GM12878 (cell line): Measurements from ENCODE around the gene SPEG. TPM values are rescaled to one million over a fixed set of nuclear protein-coding genes. Genes with fewer than 3 reads are reported as not detected.

Experiments
- ATAC-seq: fragments of 200-7000 bp; cut with Tn5 transposase; 3 replicates; pipeline ENCODE4 v1.9.1; 2020; ENCODE audit warnings: mild to moderate bottlenecking, moderate library complexity
- BruUV-seq: library from RNA; stranded (reverse); fragments of 400-500 nt; replicated peaks from 2 replicates; lab custom pipeline; 2021; lab: Mats Ljungman, UMichigan
- CTCF ChIA-PET: fragments of 300-600 bp; sonication (Branson Sonifier 250); formaldehyde crosslinking; extraction: SDS; loops from one replicate; lab custom pipeline; 2021; ENCODE audit warnings: inconsistent platforms; lab: Yijun Ruan, JAX
- POLR2A ChIA-PET: fragments of 350-600 bp; formaldehyde crosslinking; extraction: SDS; loops from one replicate; lab custom pipeline; 2021; ENCODE audit warnings: inconsistent platforms; lab: Charles Lee
- RAD21 ChIA-PET: fragments of 300-600 bp; sonication (Branson Sonifier 250); formaldehyde crosslinking; loops from one replicate; lab custom pipeline; 2023; ENCODE audit warnings: antibody characterized with exemption; ENCODE audit not compliant: unreplicated experiment; lab: Charles Lee
- SMC1A ChIA-PET: fragments of 300-600 bp; sonication (Branson Sonifier 250); formaldehyde crosslinking; loops from one replicate; lab custom pipeline; 2023; ENCODE audit not compliant: unreplicated experiment, uncharacterized antibody; lab: Charles Lee
- DNase-seq: peaks from one replicate; pipeline ENCODE4 v3.0.0-alpha.2; 2011; ENCODE audit warnings: low read depth, low spot score
- FAIRE-seq: peaks from 3 replicates; lab custom pipeline; 2011; peaks lifted over from hg19 to GRCh38; lab: Jason Lieb, UNC
- H2AFZ ChIP-seq: 2 replicates; pipeline ENCODE4 v1.6.0; 2011; ENCODE audit warnings: low read depth, low read length, control low read depth; ENCODE audit not compliant: control insufficient read depth
- H3K27ac ChIP-seq: 2 replicates; pipeline ENCODE4 v1.5.1; 2011; ENCODE audit warnings: control low read depth; ENCODE audit not compliant: control insufficient read depth, insufficient read depth
- H3K27me3 ChIP-seq, 2 experiments: replicated peaks in 1 of 2; 2 replicates each; pipeline versions ENCODE4 v1.6.0 to v1.6.1; 2011; ENCODE audit warnings: low read length in 1 of 2; ENCODE audit not compliant: control insufficient read depth in 2 of 2, insufficient read depth in 2 of 2
- H3K36me3 ChIP-seq, 2 experiments: 2 replicates each; pipeline ENCODE4 v1.5.1; 2011; ENCODE audit warnings: low read length in 1 of 2; ENCODE audit not compliant: control insufficient read depth in 2 of 2, insufficient read depth in 2 of 2
- H3K4me1 ChIP-seq: 2 replicates; pipeline ENCODE4 v1.6.1; 2011; ENCODE audit warnings: mild to moderate bottlenecking, low read length, moderate library complexity, mixed read lengths; ENCODE audit not compliant: control insufficient read depth, insufficient read depth
- H3K4me2 ChIP-seq: 2 replicates; pipeline ENCODE4 v1.6.0; 2011; ENCODE audit warnings: control low read depth; ENCODE audit not compliant: control insufficient read depth, insufficient read depth
- H3K4me3 ChIP-seq: fragments of 200-600 bp; sonication (generic); 2 replicates; pipeline ENCODE4 v1.5.1; 2016
- H3K79me2 ChIP-seq: 2 replicates; pipeline ENCODE4 v1.6.0; 2011; ENCODE audit warnings: low read length; ENCODE audit not compliant: control insufficient read depth, insufficient read depth
- H3K9ac ChIP-seq: 2 replicates; pipeline ENCODE4 v1.8.0; 2011; ENCODE audit warnings: low read length, control low read depth, mixed read lengths; ENCODE audit not compliant: control insufficient read depth, insufficient read depth
- H3K9me3 ChIP-seq: replicated peaks from 3 replicates; pipeline ENCODE4 v1.5.1; 2011; ENCODE audit warnings: mild to moderate bottlenecking, low read length; ENCODE audit not compliant: control insufficient read depth, insufficient read depth
- H4K20me1 ChIP-seq: 2 replicates; pipeline ENCODE4 v1.6.0; 2011; ENCODE audit not compliant: control insufficient read depth, insufficient read depth
- EP300 ChIP-seq, 2 experiments: fragments of 150-350 bp in 1 of 2; IDR thresholded peaks; 2 replicates each; pipeline ENCODE4 v1.6.1; 2011 to 2012; ENCODE audit warnings: low read depth in 2 of 2, low read length in 2 of 2, borderline replicate concordance in 1 of 2, improper control_type of control experiment in 1 of 2, inconsistent platforms in 1 of 2; ENCODE audit not compliant: control insufficient read depth in 1 of 2
- FOXK2 ChIP-seq: fragments of 450-650 bp; IDR thresholded peaks from 2 replicates; pipeline ENCODE4 v1.6.1; 2017; ENCODE audit warnings: mild to moderate bottlenecking, moderate library complexity
- HCFC1 ChIP-seq: fragments of 150-350 bp; IDR thresholded peaks from 2 replicates; pipeline ENCODE4 v1.6.1; 2014; ENCODE audit warnings: low read length
- MEF2B ChIP-seq: fragments of 450-650 bp; IDR thresholded peaks from 2 replicates; pipeline ENCODE4 v1.6.1; 2018; ENCODE audit warnings: mild to moderate bottlenecking, moderate library complexity; ENCODE audit not compliant: partially characterized antibody, poor library complexity, severe bottlenecking
- NBN ChIP-seq: fragments of 450-650 bp; IDR thresholded peaks from 2 replicates; pipeline ENCODE4 v1.6.1; 2016
- POU2F2 ChIP-seq: IDR thresholded peaks from 3 replicates; pipeline ENCODE4 v1.6.1; 2011; ENCODE audit warnings: low read depth, mild to moderate bottlenecking, low read length, borderline replicate concordance
- RAD21 ChIP-seq: IDR thresholded peaks from 2 replicates; pipeline ENCODE4 v1.6.1; 2011; ENCODE audit warnings: mild to moderate bottlenecking, low read depth, low read length, moderate library complexity; ENCODE audit not compliant: insufficient read depth
- STAT1 ChIP-seq: fragments of 450-650 bp; conservative IDR thresholded peaks from 2 replicates; pipeline ENCODE4 v1.6.1; 2014; ENCODE audit warnings: antibody characterized with exemption, mild to moderate bottlenecking
- YBX1 ChIP-seq: fragments of 450-650 bp; IDR thresholded peaks from 2 replicates; pipeline ENCODE4 v1.6.1; 2016; ENCODE audit warnings: antibody characterized with exemption
- ZBTB11 ChIP-seq: fragments of 450-650 bp; formaldehyde crosslinking; IDR thresholded peaks from 2 replicates; pipeline ENCODE4 v1.5.0; 2022; ENCODE audit warnings: mild to moderate bottlenecking, missing genetic modification characterization
- WGBS: methylation state at CpG from one replicate; pipeline ENCODE4 v1.1.6; 2016; ENCODE audit warnings: low lambda C conversion rate; ENCODE audit not compliant: insufficient replicate concordance, insufficient coverage; ENCODE audit errors: missing lambda C conversion rate; 5-methylcytosine and 5-hydroxymethylcytosine counted together
- in situ Hi-C: fragments of 300-500 bp; cut with MboI; formaldehyde crosslinking; loops from 9 replicates; pipeline ENCODE4 v1.14.3; 2018; ENCODE audit warnings: mixed read lengths
- intact Hi-C: fragments of 100-400 bp; cut with micrococcal nuclease; formaldehyde crosslinking; loops from one replicate; pipeline ENCODE4 v1.14.2; 2022; ENCODE audit not compliant: unreplicated experiment
- polyA plus RNA-seq, 11 experiments: library from polyadenylated mRNA; depleted of rRNA in 4 of 11; unstranded in 6 of 11; stranded (reverse) in 5 of 11; fragments of >200 nt; fragmentation: Nextera tagmentation in 4 of 11; fragmentation: Illumina TruSeq in 1 of 11; extraction: Ambion mirVana in 4 of 11; extraction: Trizol in 1 of 11; gene quantifications; 1 replicate in 1 of 11; 2 replicates in 10 of 11; pipeline versions ENCODE4 v1.2.1 to v1.2.3, GENCODE V29; 2011 to 2016; ENCODE audit warnings: inconsistent platforms in 2 of 11, missing spikeins in 2 of 11, low read depth in 1 of 11
- total RNA-seq, 4 experiments: library from RNA; depleted of rRNA in 3 of 4; stranded (reverse); fragments of >200 nt in 3 of 4; fragmentation: Illumina TruSeq in 1 of 4; extraction: Trizol in 1 of 4; gene quantifications; 2 replicates each; pipeline versions ENCODE4 v1.2.1 to v1.2.3, GENCODE V29; 2013 to 2021

The SPEG gene
- total and polyA plus RNA-seq, 10 of the 15 experiments (the other 5 are each of a cell fraction or from before 2014, with no cell fraction given), result 0.03 to 0.28 TPM; not detected in 8

GRCh38 chr2:219408631-219409030 is 26.0 kb upstream of the SPEG start (continued):
- no peak for TF ChIP-seq ZBTB11 (CRISPR knock-in tag)
- no peak for TF ChIP-seq NBN
- no peak for TF ChIP-seq EP300 (IDR thresholded peaks at IDR 0.05; ENCODE audit: borderline replicate concordance in 1 of 2, control insufficient read depth in 1 of 2, low read depth in 2 of 2, low read length in 2 of 2)

- ATAC-seq, result no peak
- no peak overlapping the region for H3K27ac ChIP-seq
- peaks cover 0 to 2% of the 10 kb centered on the region in 2 experiments; a peak in 2 of 4 replicates for H3K27me3 ChIP-seq
- FAIRE-seq, result no peak
- H3K4me2 ChIP-seq, result no peak overlapping the region
- no peaks in the 10 kb centered on the region for H3K4me1 ChIP-seq
- SMC1A ChIA-PET, result no interaction called here
- DNase-seq, result no peak
- CTCF ChIA-PET, result no interaction called here
- in situ Hi-C loops, result no loop called here
- TF ChIP-seq STAT1 (no peak), FOXK2 (no peak), HCFC1 (no peak), YBX1 (no peak), MEF2B (no peak), POU2F2 (no peak), RAD21 (no peak)
- H3K36me3 ChIP-seq, result no peaks in the 10 kb centered on the region
- POLR2A ChIA-PET, result no interaction called here
- WGBS, result 32% methylated on average over 5 of the region's 5 CpGs
- no peak overlapping the region for H3K4me3 ChIP-seq
- no peaks in the 10 kb centered on the region for H3K79me2 ChIP-seq
- H4K20me1 ChIP-seq, result no peaks in the 10 kb centered on the region
- no peak overlapping the region for H3K9ac ChIP-seq
- H2AFZ ChIP-seq, result no peak overlapping the region
- H3K9me3 ChIP-seq, result no peaks in the 10 kb centered on the region; the same call in 1 of the 3 replicates
- RAD21 ChIA-PET, result no interaction called here
- intact Hi-C loops, result no loop called here
- no TSS peak for BruUV-seq
These were observed 25.0 kb upstream of the SPEG start for GRCh38 chr2:219409619-219410018.
